ENCODE data around the gene PAQR8.
A peak's percentile ranks its signal among the peaks of the same experiment; 100 is the strongest.

PAQR8 gene

DNA sequence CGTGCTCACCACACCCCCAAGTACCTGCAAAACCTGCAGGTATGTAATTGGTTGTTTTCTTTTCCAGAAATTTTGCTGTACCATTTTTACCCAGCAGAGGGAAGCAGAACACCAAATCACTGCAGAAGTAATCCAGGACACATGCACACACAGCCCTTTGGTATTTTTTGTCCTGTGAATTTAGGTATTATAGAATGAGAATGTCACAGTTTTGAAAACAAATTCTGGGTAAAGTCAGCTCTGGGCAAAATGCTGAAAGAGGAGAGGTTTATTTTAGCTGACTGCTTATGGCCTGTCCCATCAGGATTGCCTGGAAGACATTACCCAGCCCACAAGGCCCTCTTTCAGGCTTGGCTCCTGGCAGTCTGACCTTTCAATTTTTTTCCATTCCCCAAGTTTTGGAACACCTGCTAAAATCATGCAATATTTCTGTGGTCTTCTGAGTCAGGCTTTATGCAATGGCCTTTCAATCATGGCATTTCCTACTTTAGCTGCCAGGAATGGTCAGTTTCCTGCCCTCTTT is 54.7 kb downstream of the PAQR8 start:
- H3K4me3 ChIP-seq (ENCODE audit: low read depth, low read length) = no peak overlapping the region
- peak; percentile 87 for TF ChIP-seq CTCF (conservative IDR thresholded peaks at IDR 0.05; ENCODE audit: low read depth, low read length)
- peak; percentile 72 for DNase-seq (ENCODE audit: low read depth)

- H3K4me3 ChIP-seq (ENCODE audit: low read depth, low read length) = no peak overlapping the region
- no peak for TF ChIP-seq CTCF (conservative IDR thresholded peaks at IDR 0.05; ENCODE audit: low read depth, low read length)
- peak; percentile 57 for DNase-seq (ENCODE audit: low read depth)
Observed at GRCh38 chr6:52417675-52418111, 55.7 kb downstream of the PAQR8 start.

- TF ChIP-seq CTCF (conservative IDR thresholded peaks at IDR 0.05; ENCODE audit: low read depth, low read length) = no peak
- no peak overlapping the region for H3K4me3 ChIP-seq (ENCODE audit: low read depth, low read length)
Observed at GRCh38 chr6:52418606-52419005, 56.7 kb downstream of the PAQR8 start.

DNA sequence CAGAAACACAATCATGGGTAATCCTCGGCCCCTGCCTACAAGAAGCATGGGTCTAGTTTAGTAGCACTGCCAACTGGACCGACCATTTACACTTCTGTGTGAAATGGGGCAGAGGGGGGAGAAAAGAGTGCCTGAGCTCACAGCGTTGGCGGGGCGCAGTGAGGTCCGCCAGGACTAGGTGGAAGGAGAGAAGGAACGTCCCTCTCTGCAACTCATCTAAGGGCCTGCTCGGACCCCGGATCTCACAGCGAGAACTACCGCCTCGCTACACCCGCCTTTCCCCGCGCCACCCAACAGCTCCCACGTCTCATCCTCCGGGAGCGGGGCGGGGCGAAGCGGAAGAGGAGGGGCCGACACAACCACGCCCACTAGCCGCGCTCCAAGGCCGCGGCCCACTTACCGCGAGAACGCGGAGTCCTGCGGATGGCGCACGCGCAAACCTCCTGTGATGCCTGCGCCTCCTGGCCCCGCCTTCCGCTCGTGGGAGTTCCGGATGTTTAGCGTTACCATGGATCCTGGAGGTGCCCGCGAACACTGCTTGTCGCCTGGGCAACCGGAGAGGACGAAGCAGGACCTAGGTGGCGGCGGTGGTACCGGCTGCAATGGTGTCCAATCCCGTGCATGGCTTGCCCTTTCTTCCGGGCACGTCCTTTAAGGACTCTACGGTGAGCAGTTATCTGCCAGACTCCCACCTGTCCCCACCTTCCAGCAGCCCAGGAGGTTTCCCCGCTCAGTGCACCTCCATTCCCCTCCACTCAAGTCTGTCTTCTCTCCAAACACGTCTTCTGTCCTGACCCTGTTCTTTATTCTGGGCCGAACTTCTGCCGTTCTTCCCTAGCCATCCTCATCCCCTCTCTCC is 58.1 kb downstream of the PAQR8 start, which contains the start of gene EFHC1:
EFHC1 (plus strand) TSS at position 534 of the 859 bp plus-strand sequence; CDS start at position 603, 69 bp downstream.
- no peak for TF ChIP-seq CTCF (conservative IDR thresholded peaks at IDR 0.05; ENCODE audit: low read depth, low read length)
- peak; percentile 99 for DNase-seq (ENCODE audit: low read depth)
- H3K4me3 ChIP-seq (ENCODE audit: low read depth, low read length) = peak within 1 kb of the TSS; percentile 86

More at GRCh38 chr6:52418606-52419005, 56.7 kb downstream of the PAQR8 start:
- DNase-seq (ENCODE audit: low read depth) = no peak

- DNase-seq (ENCODE audit: low read depth) = peak; percentile 38
- peak overlapping the region; percentile 86 for H3K4me3 ChIP-seq (ENCODE audit: low read depth, low read length)
- no peak for TF ChIP-seq CTCF (conservative IDR thresholded peaks at IDR 0.05; ENCODE audit: low read depth, low read length)
Observed at GRCh38 chr6:52420668-52421358, 58.9 kb downstream of the PAQR8 start.

GRCh38 chr6:52422156-52422555 is 60.2 kb downstream of the PAQR8 start:
- H3K4me3 ChIP-seq (ENCODE audit: low read depth, low read length) = no peak overlapping the region
- no peak for TF ChIP-seq CTCF (conservative IDR thresholded peaks at IDR 0.05; ENCODE audit: low read depth, low read length)
- no peak for DNase-seq (ENCODE audit: low read depth)

All from choroid plexus epithelial cell (primary cell).